Activated CD4-positive, alpha-beta T cell treated with anti-CD3 and anti-CD28 coated beads for 36 hours (primary cell): ENCODE data around the gene RAD21L1. TPM values are rescaled to one million over a fixed set of nuclear protein-coding genes. Genes with fewer than 3 reads are reported as not detected.
"Not testable (repeated sequence)": the region's sequence is repeated elsewhere in the genome, so short reads cannot be mapped to it uniquely, and the experiment has no call there.

Experiments
- ATAC-seq: fragments of 200-7000 bp; cut with Tn5 transposase; one replicate; pipeline ENCODE4 v1.10.0; 2021; ENCODE audit warnings: mild to moderate bottlenecking, moderate library complexity
- CTCF ChIA-PET: fragments of 350-600 bp; sonication (Branson Sonifier 250); formaldehyde crosslinking; loops from one replicate; lab custom pipeline; 2021; ENCODE audit warnings: antibody characterized with exemption; lab: Charles Lee
- POLR2A ChIA-PET: fragments of 350-600 bp; sonication (Branson Sonifier 250); formaldehyde crosslinking; loops from one replicate; lab custom pipeline; 2021; ENCODE audit warnings: antibody characterized with exemption, inconsistent platforms; lab: Charles Lee
- DNase-seq: peaks from one replicate; pipeline ENCODE4 v3.0.0-alpha.2; 2020
- H3K27ac Mint-ChIP-seq: one replicate; pipeline ENCODE4 v1.8.0; 2021; ENCODE audit warnings: mixed read lengths
- H3K27me3 Mint-ChIP-seq: one replicate; pipeline ENCODE4 v1.8.0; 2021; ENCODE audit warnings: mixed read lengths
- H3K36me3 Mint-ChIP-seq: one replicate; pipeline ENCODE4 v1.8.0; 2021; ENCODE audit warnings: low read depth, mixed read lengths
- H3K4me1 Mint-ChIP-seq: one replicate; pipeline ENCODE4 v1.8.0; 2021; ENCODE audit warnings: mixed read lengths
- H3K4me3 Mint-ChIP-seq: one replicate; pipeline ENCODE4 v1.8.0; 2021; ENCODE audit warnings: mild to moderate bottlenecking, moderate library complexity, mixed read lengths
- H3K9me3 Mint-ChIP-seq: one replicate; pipeline ENCODE4 v1.8.0; 2021; ENCODE audit warnings: low read depth, mixed read lengths
- intact Hi-C, 2 experiments: fragments of 100-400 bp; cut with DNase I in 1 of 2; cut with micrococcal nuclease in 1 of 2; formaldehyde crosslinking; loops; one replicate each; pipeline versions ENCODE4 v1.14.2 to v1.15.1; 2022 to 2024; cut with DNase I, micrococcal nuclease
- total RNA-seq, 2 experiments: library from RNA; stranded (reverse); gene quantifications; one replicate each; pipeline ENCODE4 v1.2.3, GENCODE V29; 2021

The RAD21L1 gene
- total RNA-seq, 2 experiments from 2014 or later, result 0.32 TPM; not detected in 1

- H3K4me3 Mint-ChIP-seq, result no peak overlapping the region
- no peak for ATAC-seq
- intact Hi-C loops, result loop anchor here (5.0 kb wide), 3 partner anchors 163 to 687 kb away; partner anchors contain the start of genes CSNK2A1 (in 1 of the 2) and FKBP1A (in 1 of the 2)
- ChIA-PET POLR2A (no interaction called here), CTCF (no interaction called here)
- H3K9me3 Mint-ChIP-seq, result no peaks in the 10 kb centered on the region
- no peak for DNase-seq
- peaks cover 13% of the 10 kb centered on the region for H3K4me1 Mint-ChIP-seq
- no peaks in the 10 kb centered on the region for H3K36me3 Mint-ChIP-seq
- H3K27me3 Mint-ChIP-seq, result peaks cover 10% of the 10 kb centered on the region
- no peak overlapping the region for H3K27ac Mint-ChIP-seq
Observed at GRCh38 chr20:1229541-1229940, 3.7 kb downstream of the RAD21L1 start.

- Mint-ChIP-seq H3K36me3 (no peaks in the 10 kb centered on the region), H3K27me3 (peaks cover 10% of the 10 kb centered on the region), H3K9me3 (no peaks in the 10 kb centered on the region), H3K27ac (no peak overlapping the region), H3K4me1 (peaks cover 2% of the 10 kb centered on the region), H3K4me3 (no peak overlapping the region)
- intact Hi-C loops, result no loop called here
- ChIA-PET CTCF (no interaction called here), POLR2A (no interaction called here)
- DNase-seq, result no peak
- peak; percentile 23 for ATAC-seq
Observed at GRCh38 chr20:1232286-1233111, 6.7 kb downstream of the RAD21L1 start.

- no peaks in the 10 kb centered on the region for H3K36me3 Mint-ChIP-seq
- ChIA-PET CTCF (interaction anchor here (1.3 to 1.5 kb wide), 2 partner anchors 197 to 262 kb away, joined by 3 read pairs; no protein-coding TSS in a partner anchor), POLR2A (interaction anchor here (0.6 kb wide), 1 partner anchor 17 kb away, joined by 3 read pairs; no protein-coding TSS in a partner anchor)
Observed at GRCh38 chr20:1240549-1240948, 14.7 kb downstream of the RAD21L1 start.

GRCh38 chr20:1241456-1241855 is 15.6 kb downstream of the RAD21L1 start:
- no peak overlapping the region for H3K27ac Mint-ChIP-seq
- no peak overlapping the region for H3K4me3 Mint-ChIP-seq
- intact Hi-C loops, result no loop called here
- H3K27me3 Mint-ChIP-seq, result peaks cover 4% of the 10 kb centered on the region
- H3K9me3 Mint-ChIP-seq, result no peaks in the 10 kb centered on the region
- peaks cover 3% of the 10 kb centered on the region for H3K4me1 Mint-ChIP-seq
- no peaks in the 10 kb centered on the region for H3K36me3 Mint-ChIP-seq
- DNase-seq (no peak), ATAC-seq (no peak)
- POLR2A ChIA-PET, result no interaction called here
- CTCF ChIA-PET, result interaction anchor here (1.3 to 1.4 kb wide), 2 partner anchors 28 to 196 kb away, joined by 3 read pairs; no protein-coding TSS in a partner anchor

More at GRCh38 chr20:1240549-1240948, 14.7 kb downstream of the RAD21L1 start:
- intact Hi-C loops, result no loop called here
- no peak for ATAC-seq
- Mint-ChIP-seq H3K27ac (no peak overlapping the region), H3K27me3 (peaks cover 4% of the 10 kb centered on the region), H3K4me3 (no peak overlapping the region), H3K9me3 (no peaks in the 10 kb centered on the region), H3K4me1 (peaks cover 3% of the 10 kb centered on the region)
- no peak for DNase-seq

GRCh38 chr20:1242099-1242498 is 16.3 kb downstream of the RAD21L1 start:
- CTCF ChIA-PET, result interaction anchor here (0.6 to 1.4 kb wide), 3 partner anchors 29 to 195 kb away, joined by 3 read pairs; no protein-coding TSS in a partner anchor
- H3K4me1 Mint-ChIP-seq, result peaks cover 3% of the 10 kb centered on the region

GRCh38 chr20:1242530-1242929 is 16.7 kb downstream of the RAD21L1 start:
- H3K27me3 Mint-ChIP-seq, result peaks cover 4% of the 10 kb centered on the region
- no peaks in the 10 kb centered on the region for H3K9me3 Mint-ChIP-seq
- no peak overlapping the region for H3K4me3 Mint-ChIP-seq
- no peaks in the 10 kb centered on the region for H3K36me3 Mint-ChIP-seq
- ATAC-seq, result peak; percentile 81
- no peak for DNase-seq
- H3K4me1 Mint-ChIP-seq, result peaks cover 4% of the 10 kb centered on the region
- ChIA-PET POLR2A (no interaction called here), CTCF (interaction anchor here (1.4 kb wide), 1 partner anchor 29 kb away, joined by 3 read pairs; no protein-coding TSS in a partner anchor)
- H3K27ac Mint-ChIP-seq, result no peak overlapping the region
- intact Hi-C loops, result no loop called here

More at GRCh38 chr20:1242099-1242498, 16.3 kb downstream of the RAD21L1 start:
- peaks cover 4% of the 10 kb centered on the region for H3K27me3 Mint-ChIP-seq
- no peak overlapping the region for H3K27ac Mint-ChIP-seq
- H3K36me3 Mint-ChIP-seq, result no peaks in the 10 kb centered on the region
- DNase-seq (no peak), ATAC-seq (no peak)
- H3K9me3 Mint-ChIP-seq, result no peaks in the 10 kb centered on the region
- POLR2A ChIA-PET, result no interaction called here
- H3K4me3 Mint-ChIP-seq, result no peak overlapping the region
- intact Hi-C loops, result no loop called here

GRCh38 chr20:1245578-1245977 is 19.7 kb downstream of the RAD21L1 start:
- ChIA-PET POLR2A (no interaction called here), CTCF (interaction anchor here (0.7 kb wide), 2 partner anchors 10 to 134 kb away, joined by 3 read pairs; no protein-coding TSS in a partner anchor)
- intact Hi-C loops, result no loop called here
- H3K36me3 Mint-ChIP-seq, result no peaks in the 10 kb centered on the region
- DNase-seq, result no peak
- ATAC-seq, result no peak
- H3K4me3 Mint-ChIP-seq, result no peak overlapping the region
- no peak overlapping the region for H3K27ac Mint-ChIP-seq
- peaks cover 6% of the 10 kb centered on the region for H3K4me1 Mint-ChIP-seq
- H3K9me3 Mint-ChIP-seq, result peaks cover 2% of the 10 kb centered on the region
- peaks cover 2% of the 10 kb centered on the region for H3K27me3 Mint-ChIP-seq

GRCh38 chr20:1247689-1248088 is 21.8 kb downstream of the RAD21L1 start:
- Mint-ChIP-seq H3K4me1 (peaks cover 6% of the 10 kb centered on the region), H3K9me3 (peaks cover 2% of the 10 kb centered on the region), H3K4me3 (no peak overlapping the region), H3K27ac (no peak overlapping the region), H3K36me3 (no peaks in the 10 kb centered on the region), H3K27me3 (peaks cover 2% of the 10 kb centered on the region)
- CTCF ChIA-PET, result interaction anchor here (0.6 to 1.0 kb wide), 2 partner anchors 14 to 28 kb away, joined by 3 read pairs; no protein-coding TSS in a partner anchor
- POLR2A ChIA-PET, result no interaction called here
- ATAC-seq, result no peak
- intact Hi-C loops, result no loop called here
- DNase-seq, result no peak

- H3K27ac Mint-ChIP-seq, DNase-seq, ATAC-seq, H3K9me3 Mint-ChIP-seq, H3K36me3 Mint-ChIP-seq, H3K27me3 Mint-ChIP-seq, H3K4me3 Mint-ChIP-seq, intact Hi-C loops, H3K4me1 Mint-ChIP-seq, POLR2A ChIA-PET: not testable (repeated sequence)
- CTCF ChIA-PET, result interaction anchor here (0.6 kb wide), 1 partner anchor 23 kb away, joined by 3 read pairs; no protein-coding TSS in a partner anchor
Observed at GRCh38 chr20:1250282-1250681, 24.4 kb downstream of the RAD21L1 start.

GRCh38 chr20:1252416-1252815 is 26.6 kb downstream of the RAD21L1 start:
- Mint-ChIP-seq H3K36me3 (no peaks in the 10 kb centered on the region), H3K9me3 (peaks cover 2% of the 10 kb centered on the region), H3K4me1 (peaks cover 8% of the 10 kb centered on the region), H3K27ac (no peak overlapping the region), H3K4me3 (no peak overlapping the region), H3K27me3 (peaks cover 2% of the 10 kb centered on the region)
- DNase-seq (no peak), ATAC-seq (no peak)
- POLR2A ChIA-PET, result no interaction called here
- CTCF ChIA-PET, result no interaction called here
- intact Hi-C loops, result no loop called here

GRCh38 chr20:1254254-1254653 is 28.4 kb downstream of the RAD21L1 start:
- ChIA-PET POLR2A (no interaction called here), CTCF (interaction anchor here (0.7 to 1.6 kb wide), 5 partner anchors 11 to 182 kb away, joined by 3 to 4 read pairs (median 3); no protein-coding TSS in a partner anchor)
- Mint-ChIP-seq H3K36me3 (no peaks in the 10 kb centered on the region), H3K4me1 (peaks cover 5% of the 10 kb centered on the region), H3K27ac (no peak overlapping the region), H3K4me3 (no peak overlapping the region), H3K27me3 (peaks cover 2% of the 10 kb centered on the region), H3K9me3 (peaks cover 2% of the 10 kb centered on the region)
- ATAC-seq, result no peak
- DNase-seq, result no peak
- intact Hi-C loops, result no loop called here
